GM20431 (cell line): ENCODE data around the gene SEMA5A.

Source experiments
- in situ Hi-C: fragments of 300-500 bp; cut with MseI, MboI; formaldehyde crosslinking; loops from one replicate; pipeline ENCODE4 v1.15.0; 2020; ENCODE audit warnings: low sequenced_read_pairs; ENCODE audit not compliant: unreplicated experiment

SEMA5A gene

DNA sequence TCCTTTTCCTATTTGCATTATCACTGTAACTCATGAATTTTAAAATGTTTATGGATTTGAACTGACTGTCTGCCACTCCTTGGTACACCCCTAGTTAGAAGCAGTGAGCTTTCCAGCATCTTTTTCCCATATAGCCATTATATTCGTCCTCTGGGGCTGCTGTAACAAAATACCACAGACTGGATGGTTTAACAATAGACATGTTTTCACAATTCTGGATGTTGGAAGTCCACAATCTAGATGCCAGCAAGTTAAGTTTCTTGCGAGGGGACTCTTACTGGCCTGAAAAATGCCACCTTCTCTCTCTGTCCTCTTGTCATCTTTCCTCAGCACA is 530.0 kb downstream of the SEMA5A start:
- in situ Hi-C loops: no loop called here

DNA sequence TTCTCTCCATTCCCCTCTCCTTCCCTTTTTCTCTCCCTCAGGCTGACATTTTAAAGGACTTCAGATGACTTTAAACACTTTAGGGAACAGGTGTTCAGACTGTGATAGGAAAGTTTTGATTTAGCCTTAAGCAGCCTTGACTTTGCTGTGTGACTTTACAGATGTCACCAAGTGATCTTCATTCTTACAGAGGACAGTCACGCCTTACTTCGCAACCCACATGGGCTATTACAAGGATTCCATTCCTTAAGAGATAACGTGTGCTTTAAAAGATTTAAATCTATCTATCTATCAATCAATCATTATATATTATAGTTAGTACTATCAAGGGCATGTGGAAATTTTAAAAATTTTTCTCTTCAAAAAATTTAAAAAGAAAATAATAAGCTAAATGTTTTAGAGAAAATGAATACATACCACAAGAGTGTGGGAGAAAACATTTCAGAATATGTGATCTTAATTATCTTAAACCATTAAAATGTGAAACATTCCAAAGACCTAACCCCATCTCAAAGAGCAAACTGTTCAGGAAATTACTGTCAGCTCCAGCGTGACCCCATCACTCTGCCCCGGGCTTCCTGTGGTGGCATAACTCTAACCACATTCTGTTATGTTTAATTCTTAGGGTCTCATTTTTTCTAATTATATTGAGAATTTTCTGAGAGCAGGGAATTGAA is 530.5 kb downstream of the SEMA5A start:
- in situ Hi-C loops: no loop called here

- in situ Hi-C loops: no loop called here
Observed at GRCh38 chr5:9013147-9013546, 532.7 kb downstream of the SEMA5A start.

- in situ Hi-C loops: no loop called here
Observed at GRCh38 chr5:9009931-9010651, 535.8 kb downstream of the SEMA5A start.

DNA sequence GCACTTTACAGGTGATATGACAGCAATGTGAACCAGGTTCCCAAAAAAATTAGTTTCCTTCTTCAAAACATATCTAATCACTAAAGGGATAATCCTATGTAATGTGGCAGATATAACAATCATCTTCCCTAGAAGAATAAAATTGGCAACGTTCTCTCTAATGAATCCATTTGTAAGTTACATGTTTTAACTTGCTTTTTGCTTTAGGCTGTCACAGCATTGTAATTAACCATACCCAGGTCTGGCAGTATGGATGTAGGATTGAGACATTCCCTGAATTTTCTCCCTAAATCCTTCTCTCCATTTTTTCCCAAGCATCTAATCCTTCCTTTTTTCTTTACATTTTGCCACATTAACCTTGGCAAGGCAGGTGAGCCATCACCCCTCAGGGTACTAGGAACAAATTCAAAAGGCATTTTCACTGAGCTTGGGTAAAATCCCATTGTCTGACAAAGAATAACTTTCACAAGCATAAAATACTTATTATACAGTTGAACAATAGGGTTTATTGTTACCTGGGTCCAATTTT is 548.3 kb downstream of the SEMA5A start:
- in situ Hi-C loops: no loop called here

GRCh38 chr5:8993031-8993430 is 552.8 kb downstream of the SEMA5A start:
- in situ Hi-C loops: no loop called here
